ENCODE results near the gene CCDC80. TPM values are rescaled to one million over a fixed set of nuclear protein-coding genes. Genes with fewer than 3 reads are reported as not detected.
A peak's percentile ranks its signal among the peaks of the same experiment; 100 is the strongest.

Gene CCDC80
- total RNA-seq, 1 donor from 2014 or later, result 25.6 TPM

DNA sequence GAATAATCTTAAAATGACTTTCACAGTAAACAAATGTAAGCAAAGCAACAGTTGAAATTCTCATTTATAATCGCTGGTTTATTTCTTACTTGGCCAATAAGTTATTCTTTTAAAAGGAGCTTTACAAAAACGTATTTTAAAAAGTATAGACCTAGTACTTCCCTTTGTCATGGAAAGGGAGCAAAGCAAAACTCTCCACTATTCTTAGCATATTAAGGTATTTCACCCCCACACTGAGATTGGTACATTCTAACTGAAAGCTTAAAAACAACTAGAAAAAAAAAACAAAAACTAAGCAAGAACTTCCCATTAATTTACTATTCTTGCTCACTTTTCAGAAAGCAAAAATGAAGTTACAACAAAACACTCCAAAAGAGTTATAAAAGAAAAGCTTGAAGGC is 80.6 kb downstream of the CCDC80 start:
- Histone ChIP-seq H3K27me3 (ENCODE audit: control insufficient read depth in 3 of 3, insufficient read depth in 3 of 3, low read length in 3 of 3) (no peaks in the 10 kb centered on the region), H3K9me3 (ENCODE audit: control insufficient read depth in 3 of 3, low read length in 3 of 3) (no peaks in the 10 kb centered on the region), H3K4me1 (ENCODE audit: control insufficient read depth in 3 of 3, insufficient read depth in 3 of 3, low read length in 3 of 3) (peaks cover 7 to 26% (median 18%) of the 10 kb centered on the region in 3 donors), H3K4me3 (ENCODE audit: low read length in 3 of 3) (peak overlapping the region; percentile 80 to 99 (median 99)), H3K27ac (ENCODE audit: low read depth, low read length) (peak overlapping the region; percentile 93), H3K9ac (ENCODE audit: low read depth in 1 of 3, low read length in 3 of 3) (peak overlapping the region; percentile 84 to 99 (median 96)), H3K36me3 (ENCODE audit: control insufficient read depth in 3 of 3, insufficient read depth in 3 of 3, low read length in 3 of 3) (peaks cover 0 to 3% (median 1%) of the 10 kb centered on the region in 3 donors)

DNA sequence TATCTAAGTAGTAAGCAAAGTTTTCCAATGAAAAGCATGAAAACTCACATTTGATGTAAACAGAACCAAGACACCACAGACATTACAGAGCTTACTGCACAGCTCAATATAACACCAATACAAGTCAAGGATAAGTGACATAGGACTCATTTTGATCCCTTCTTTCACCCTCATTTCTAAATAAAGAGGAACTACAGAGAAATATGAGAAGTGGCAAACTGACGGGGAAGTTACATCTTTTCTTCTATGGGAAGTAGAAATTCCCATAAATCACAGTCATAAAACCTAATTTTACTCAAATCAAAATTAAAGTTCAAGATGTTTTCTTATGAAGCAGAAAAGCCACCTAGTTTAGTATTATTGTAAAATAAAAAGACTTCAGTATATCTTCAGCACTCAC is 83.0 kb downstream of the CCDC80 start:
- Histone ChIP-seq H3K27me3 (ENCODE audit: control insufficient read depth in 3 of 3, insufficient read depth in 3 of 3, low read length in 3 of 3) (no peaks in the 10 kb centered on the region), H3K4me1 (ENCODE audit: control insufficient read depth in 3 of 3, insufficient read depth in 3 of 3, low read length in 3 of 3) (peaks cover 7 to 21% (median 18%) of the 10 kb centered on the region in 3 donors), H3K9ac (ENCODE audit: low read depth in 1 of 3, low read length in 3 of 3) (no peak overlapping the region), H3K36me3 (ENCODE audit: control insufficient read depth in 3 of 3, insufficient read depth in 3 of 3, low read length in 3 of 3) (peaks cover 0 to 3% (median 0%) of the 10 kb centered on the region in 3 donors), H3K4me3 (ENCODE audit: low read length in 3 of 3) (no peak overlapping the region), H3K9me3 (ENCODE audit: control insufficient read depth in 3 of 3, low read length in 3 of 3) (no peaks in the 10 kb centered on the region), H3K27ac (ENCODE audit: low read depth, low read length) (no peak overlapping the region)

DNA sequence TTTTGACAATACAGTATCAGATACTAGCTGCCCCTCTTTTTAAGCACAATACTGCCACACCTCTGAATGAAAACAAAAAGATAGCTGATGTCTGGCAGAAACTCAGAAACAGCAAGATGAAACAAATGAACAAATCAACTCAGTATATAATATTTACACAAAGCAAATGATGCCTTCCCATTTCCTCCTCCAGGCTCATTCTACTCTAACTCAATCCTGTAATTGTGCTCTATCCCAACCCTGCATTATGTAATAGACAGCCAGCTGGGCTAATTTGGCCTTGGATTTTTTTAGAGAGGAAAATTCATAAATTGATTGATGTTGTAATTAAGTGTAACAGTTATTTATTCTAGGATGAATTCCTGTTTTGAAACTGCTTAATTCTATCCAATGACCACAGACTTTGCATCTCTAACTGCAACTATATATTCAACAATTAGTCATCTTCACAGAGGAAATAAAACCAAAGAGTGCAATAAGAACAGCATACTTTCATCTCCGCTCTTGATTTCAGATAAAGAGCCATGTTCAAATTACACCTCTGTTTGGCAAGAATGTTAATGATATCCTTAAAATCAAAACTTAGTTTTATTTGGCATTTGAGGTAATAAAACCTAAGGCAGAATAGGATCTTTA is 85.3 kb downstream of the CCDC80 start:
- no peak overlapping the region for H3K9ac ChIP-seq (ENCODE audit: low read depth in 1 of 3, low read length in 3 of 3)
- H3K9me3 ChIP-seq (ENCODE audit: control insufficient read depth in 3 of 3, low read length in 3 of 3), result no peaks in the 10 kb centered on the region
- H3K27me3 ChIP-seq (ENCODE audit: control insufficient read depth in 3 of 3, insufficient read depth in 3 of 3, low read length in 3 of 3), result no peaks in the 10 kb centered on the region
- H3K36me3 ChIP-seq (ENCODE audit: control insufficient read depth in 3 of 3, insufficient read depth in 3 of 3, low read length in 3 of 3), result peaks cover 0 to 3% (median 0%) of the 10 kb centered on the region in 3 donors
- peaks cover 7 to 18% (median 18%) of the 10 kb centered on the region in 3 donors for H3K4me1 ChIP-seq (ENCODE audit: control insufficient read depth in 3 of 3, insufficient read depth in 3 of 3, low read length in 3 of 3)
- H3K27ac ChIP-seq (ENCODE audit: low read depth, low read length), result no peak overlapping the region
- no peak overlapping the region for H3K4me3 ChIP-seq (ENCODE audit: low read length in 3 of 3)

DNA sequence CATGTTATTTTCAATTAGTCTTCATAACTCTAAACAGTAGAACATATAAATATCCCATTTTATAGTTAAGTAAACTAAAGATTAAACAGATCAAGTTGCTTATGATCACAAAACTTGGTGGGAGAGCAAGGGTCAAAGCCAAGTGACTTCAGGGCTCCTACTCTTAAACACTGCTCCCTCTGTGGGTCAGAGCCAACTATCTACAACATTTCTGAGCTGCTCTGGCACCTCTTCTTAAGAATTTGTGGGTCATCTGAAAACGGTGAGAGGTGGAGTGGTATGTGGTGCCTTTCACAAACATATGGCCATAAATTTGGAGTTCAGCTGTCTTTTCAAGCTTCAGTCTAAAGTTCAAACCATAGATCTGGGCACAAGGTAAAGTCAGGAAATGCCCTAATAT is 90.1 kb downstream of the CCDC80 start:
- no peak overlapping the region for H3K4me3 ChIP-seq (ENCODE audit: low read length in 3 of 3)
- no peaks in the 10 kb centered on the region for H3K27me3 ChIP-seq (ENCODE audit: control insufficient read depth in 3 of 3, insufficient read depth in 3 of 3, low read length in 3 of 3)
- no peak overlapping the region for H3K9ac ChIP-seq (ENCODE audit: low read depth in 1 of 3, low read length in 3 of 3)
- H3K27ac ChIP-seq (ENCODE audit: low read depth, low read length), result no peak overlapping the region
- H3K36me3 ChIP-seq (ENCODE audit: control insufficient read depth in 3 of 3, insufficient read depth in 3 of 3, low read length in 3 of 3), result peaks cover 0 to 20% (median 15%) of the 10 kb centered on the region in 3 donors
- H3K9me3 ChIP-seq (ENCODE audit: control insufficient read depth in 3 of 3, low read length in 3 of 3), result no peaks in the 10 kb centered on the region
- H3K4me1 ChIP-seq (ENCODE audit: control insufficient read depth in 3 of 3, insufficient read depth in 3 of 3, low read length in 3 of 3), result peaks cover 2 to 5% (median 2%) of the 10 kb centered on the region in 3 donors

Other genes with a start within 250 kb of the CCDC80 start
- gene BTLA, start 141.7 kb downstream of the CCDC80 start, total RNA-seq, result under 0.01 TPM
- 24.5 TPM for gene ATG3, start 79.2 kb downstream of the CCDC80 start, total RNA-seq
- gene SLC35A5, start 79.1 kb downstream of the CCDC80 start, total RNA-seq, result 17.7 TPM
- not detected for gene CD200R1L, start 205.7 kb upstream of the CCDC80 start, total RNA-seq